C4-2B (cell line): ENCODE results near the gene STAT5B.

Experiments used
- CTCF ChIP-seq: fragments of 450-650 bp; conservative IDR thresholded peaks from 2 replicates; pipeline ENCODE4 v1.5.1; 2017; ENCODE audit warnings: mild to moderate bottlenecking
- ZFX ChIP-seq: fragments of 450-650 bp; IDR thresholded peaks from 2 replicates; pipeline ENCODE4 v1.6.1; 2017

- TF ChIP-seq CTCF (no peak), ZFX (no peak)
Measured at GRCh38 chr17:42273474-42274252, 2.5 kb downstream of the STAT5B start.
